Panc1 (cell line): ENCODE data around the gene TRIM3. TPM values are rescaled to one million over a fixed set of nuclear protein-coding genes. Genes with fewer than 3 reads are reported as not detected.

ENCODE experiments used
- ATAC-seq: fragments of 200-7000 bp; cut with Tn5 transposase; 2 replicates; pipeline ENCODE4 v1.9.1; 2020; ENCODE audit warnings: mild to moderate bottlenecking, moderate library complexity
- BruUV-seq: library from RNA; stranded (reverse); fragments of 400-500 nt; replicated peaks from 2 replicates; lab custom pipeline; 2021; lab: Mats Ljungman, UMichigan
- CTCF ChIA-PET: fragments of 300-600 bp; sonication (Branson Sonifier 250); formaldehyde crosslinking; loops from one replicate; lab custom pipeline; 2022; ENCODE audit warnings: antibody characterized with exemption; lab: Charles Lee
- POLR2A ChIA-PET: fragments of 300-600 bp; sonication (Branson Sonifier 250); formaldehyde crosslinking; loops from one replicate; lab custom pipeline; 2022; ENCODE audit warnings: antibody characterized with exemption; lab: Charles Lee
- DNase-seq: peaks from one replicate; pipeline ENCODE4 v3.0.0-alpha.2; 2010; ENCODE audit warnings: low read depth, low spot score
- H3K27ac ChIP-seq: 2 replicates; pipeline ENCODE4 v1.5.1; 2011; ENCODE audit warnings: mild to moderate bottlenecking, low read length, inconsistent platforms
- H3K27me3 ChIP-seq: fragments of 200-500 bp; sonication (Bioruptor generic); 2 replicates; pipeline ENCODE4 v1.6.0; 2014; ENCODE audit warnings: low read length, inconsistent platforms; ENCODE audit not compliant: control insufficient read depth, insufficient read depth
- H3K36me3 ChIP-seq: fragments of 200-500 bp; sonication (Bioruptor generic); 2 replicates; pipeline ENCODE4 v1.5.1; 2014; ENCODE audit warnings: inconsistent platforms, mild to moderate bottlenecking, low read length, moderate library complexity; ENCODE audit not compliant: control insufficient read depth, insufficient read depth
- H3K4me1 ChIP-seq: 2 replicates; pipeline ENCODE4 v1.5.1; 2011; ENCODE audit warnings: inconsistent platforms, mild to moderate bottlenecking, low read length, moderate library complexity; ENCODE audit not compliant: control insufficient read depth, insufficient read depth
- H3K4me3 ChIP-seq, 2 experiments: 2 replicates each; pipeline ENCODE4 v1.5.1; 2011 to 2012; ENCODE audit warnings: low read depth in 2 of 2, low read length in 2 of 2, mild to moderate bottlenecking in 2 of 2, inconsistent platforms in 1 of 2, moderate library complexity in 1 of 2
- H3K9me3 ChIP-seq: fragments of 200-500 bp; sonication (Bioruptor generic); 2 replicates; pipeline ENCODE4 v1.5.1; 2014; ENCODE audit warnings: low read depth, mild to moderate bottlenecking, inconsistent platforms, low read length, moderate library complexity; ENCODE audit not compliant: control insufficient read depth, insufficient read depth
- POLR2AphosphoS5 ChIP-seq: IDR thresholded peaks from 2 replicates; pipeline ENCODE4 v1.6.1; 2012; ENCODE audit warnings: mild to moderate bottlenecking, low read depth, low read length, moderate library complexity
- SIN3A ChIP-seq: IDR thresholded peaks from 2 replicates; pipeline ENCODE4 v1.6.1; 2012; ENCODE audit warnings: low read depth, mild to moderate bottlenecking, low read length, moderate library complexity, borderline replicate concordance; ENCODE audit not compliant: insufficient read depth
- TCF7L2 ChIP-seq: IDR thresholded peaks from 2 replicates; pipeline ENCODE4 v1.6.1; 2011; ENCODE audit warnings: mild to moderate bottlenecking, low read depth, low read length, inconsistent platforms
- in situ Hi-C: cut with HindIII; loops from 2 replicates; pipeline ENCODE4 v1.10.0; 2016; ENCODE audit warnings: low sequenced_read_pairs, low pct_unique_long_range_greater_than_20kb
- intact Hi-C: fragments of 100-400 bp; cut with micrococcal nuclease; formaldehyde crosslinking; loops from one replicate; pipeline ENCODE4 v1.10.0; 2022; ENCODE audit not compliant: unreplicated experiment
- total RNA-seq: library from RNA; stranded (reverse); gene quantifications from one replicate; pipeline ENCODE4 v1.2.1, GENCODE V29; 2021; ENCODE audit not compliant: unreplicated experiment
- TF ChIP-seq, protein P1 (sequence below): fragments of 450-650 bp; IDR thresholded peaks from 2 replicates; pipeline ENCODE4 v1.5.1; 2017; ENCODE audit warnings: mild to moderate bottlenecking
- TF ChIP-seq, protein P2 (sequence below), 2 experiments: IDR thresholded peaks; 2 replicates each; pipeline ENCODE4 v1.6.1; 2011 to 2012; ENCODE audit warnings: low read depth in 2 of 2, control low read depth in 1 of 2, low read length in 1 of 2, mild to moderate bottlenecking in 1 of 2, moderate library complexity in 1 of 2; ENCODE audit not compliant: insufficient read depth in 1 of 2

Gene TRIM3
- total RNA-seq, 1 experiment from 2014 or later, result 35.4 TPM

DNA sequence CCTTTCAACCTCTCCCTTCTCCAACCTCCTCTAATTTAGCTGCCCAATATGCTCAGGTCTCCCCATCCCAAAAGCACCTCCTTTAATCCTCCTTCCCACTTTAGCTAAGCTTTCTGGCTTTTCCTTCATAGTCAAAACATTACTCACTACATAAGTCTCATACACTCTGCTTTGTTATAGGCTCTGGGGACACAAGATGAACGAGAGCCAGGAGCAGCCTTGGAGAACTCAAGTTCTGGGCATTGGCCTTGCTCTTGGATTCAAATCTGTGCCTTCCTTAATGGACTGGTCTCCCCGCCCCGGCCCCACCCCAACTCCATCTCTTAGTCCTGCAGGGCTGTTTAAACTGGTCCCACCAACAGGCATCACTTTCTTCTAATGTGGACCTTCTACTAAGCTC lies 21.5 kb downstream of the TRIM3 start:
- intact Hi-C loops (no loop called here), in situ Hi-C loops (no loop called here)
- no TSS peak for BruUV-seq
- no peak overlapping the region for H3K4me3 ChIP-seq
- POLR2A ChIA-PET, result no interaction called here
- H3K9me3 ChIP-seq, result no peaks in the 10 kb centered on the region
- DNase-seq (no peak), ATAC-seq (no peak)
- H3K36me3 ChIP-seq, result no peaks in the 10 kb centered on the region; the same call in 1 of the 2 replicates
- no peaks in the 10 kb centered on the region for H3K4me1 ChIP-seq
- H3K27ac ChIP-seq, result no peak overlapping the region
- no peak for TF ChIP-seq SIN3A
- TF ChIP-seq POLR2AphosphoS5, result no peak
- TF ChIP-seq, protein P1, sequence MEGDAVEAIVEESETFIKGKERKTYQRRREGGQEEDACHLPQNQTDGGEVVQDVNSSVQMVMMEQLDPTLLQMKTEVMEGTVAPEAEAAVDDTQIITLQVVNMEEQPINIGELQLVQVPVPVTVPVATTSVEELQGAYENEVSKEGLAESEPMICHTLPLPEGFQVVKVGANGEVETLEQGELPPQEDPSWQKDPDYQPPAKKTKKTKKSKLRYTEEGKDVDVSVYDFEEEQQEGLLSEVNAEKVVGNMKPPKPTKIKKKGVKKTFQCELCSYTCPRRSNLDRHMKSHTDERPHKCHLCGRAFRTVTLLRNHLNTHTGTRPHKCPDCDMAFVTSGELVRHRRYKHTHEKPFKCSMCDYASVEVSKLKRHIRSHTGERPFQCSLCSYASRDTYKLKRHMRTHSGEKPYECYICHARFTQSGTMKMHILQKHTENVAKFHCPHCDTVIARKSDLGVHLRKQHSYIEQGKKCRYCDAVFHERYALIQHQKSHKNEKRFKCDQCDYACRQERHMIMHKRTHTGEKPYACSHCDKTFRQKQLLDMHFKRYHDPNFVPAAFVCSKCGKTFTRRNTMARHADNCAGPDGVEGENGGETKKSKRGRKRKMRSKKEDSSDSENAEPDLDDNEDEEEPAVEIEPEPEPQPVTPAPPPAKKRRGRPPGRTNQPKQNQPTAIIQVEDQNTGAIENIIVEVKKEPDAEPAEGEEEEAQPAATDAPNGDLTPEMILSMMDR, result no peak
- TF ChIP-seq TCF7L2, result no peak
- TF ChIP-seq, protein P2, sequence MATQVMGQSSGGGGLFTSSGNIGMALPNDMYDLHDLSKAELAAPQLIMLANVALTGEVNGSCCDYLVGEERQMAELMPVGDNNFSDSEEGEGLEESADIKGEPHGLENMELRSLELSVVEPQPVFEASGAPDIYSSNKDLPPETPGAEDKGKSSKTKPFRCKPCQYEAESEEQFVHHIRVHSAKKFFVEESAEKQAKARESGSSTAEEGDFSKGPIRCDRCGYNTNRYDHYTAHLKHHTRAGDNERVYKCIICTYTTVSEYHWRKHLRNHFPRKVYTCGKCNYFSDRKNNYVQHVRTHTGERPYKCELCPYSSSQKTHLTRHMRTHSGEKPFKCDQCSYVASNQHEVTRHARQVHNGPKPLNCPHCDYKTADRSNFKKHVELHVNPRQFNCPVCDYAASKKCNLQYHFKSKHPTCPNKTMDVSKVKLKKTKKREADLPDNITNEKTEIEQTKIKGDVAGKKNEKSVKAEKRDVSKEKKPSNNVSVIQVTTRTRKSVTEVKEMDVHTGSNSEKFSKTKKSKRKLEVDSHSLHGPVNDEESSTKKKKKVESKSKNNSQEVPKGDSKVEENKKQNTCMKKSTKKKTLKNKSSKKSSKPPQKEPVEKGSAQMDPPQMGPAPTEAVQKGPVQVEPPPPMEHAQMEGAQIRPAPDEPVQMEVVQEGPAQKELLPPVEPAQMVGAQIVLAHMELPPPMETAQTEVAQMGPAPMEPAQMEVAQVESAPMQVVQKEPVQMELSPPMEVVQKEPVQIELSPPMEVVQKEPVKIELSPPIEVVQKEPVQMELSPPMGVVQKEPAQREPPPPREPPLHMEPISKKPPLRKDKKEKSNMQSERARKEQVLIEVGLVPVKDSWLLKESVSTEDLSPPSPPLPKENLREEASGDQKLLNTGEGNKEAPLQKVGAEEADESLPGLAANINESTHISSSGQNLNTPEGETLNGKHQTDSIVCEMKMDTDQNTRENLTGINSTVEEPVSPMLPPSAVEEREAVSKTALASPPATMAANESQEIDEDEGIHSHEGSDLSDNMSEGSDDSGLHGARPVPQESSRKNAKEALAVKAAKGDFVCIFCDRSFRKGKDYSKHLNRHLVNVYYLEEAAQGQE (IDR thresholded peaks at IDR 0.05; ENCODE audit: insufficient read depth in 1 of 2, low read depth in 2 of 2, low read length in 1 of 2), result no peak
- no peaks in the 10 kb centered on the region for H3K27me3 ChIP-seq
- CTCF ChIA-PET, result interaction anchor here (1.0 kb wide), 1 partner anchor 73 kb away, joined by 4 read pairs; no protein-coding TSS in a partner anchor

DNA sequence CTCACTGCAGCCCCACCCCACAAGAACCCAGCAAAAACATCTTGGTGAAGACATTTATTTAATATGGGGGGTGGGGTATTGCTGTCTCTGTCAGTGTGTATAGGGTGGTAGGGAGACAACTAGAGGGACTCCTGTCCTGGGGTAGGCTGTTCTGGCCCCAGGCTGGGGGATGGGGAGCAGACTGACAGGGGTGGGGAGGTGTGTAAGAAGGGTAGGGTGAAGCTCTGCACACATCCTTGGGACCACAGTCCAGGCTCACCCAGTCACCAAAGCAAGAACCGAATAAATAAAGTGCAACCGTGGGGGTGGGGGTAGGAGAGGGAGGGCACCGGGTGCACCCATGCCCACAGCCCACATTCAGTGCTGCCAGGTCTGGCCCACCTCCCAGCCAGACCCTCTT lies 25.2 kb downstream of the TRIM3 start:
- Histone ChIP-seq H3K4me1 (no peaks in the 10 kb centered on the region), H3K9me3 (no peaks in the 10 kb centered on the region), H3K27me3 (no peaks in the 10 kb centered on the region), H3K27ac (no peak overlapping the region), H3K36me3 (no peaks in the 10 kb centered on the region; the same call in 1 of the 2 replicates), H3K4me3 (no peak overlapping the region)
- DNase-seq, result no peak
- ATAC-seq, result no peak
- ChIA-PET POLR2A (no interaction called here), CTCF (interaction anchor here (1.9 kb wide), 1 partner anchor 69 kb away, joined by 6 read pairs; no protein-coding TSS in a partner anchor)
- TF ChIP-seq SIN3A, result no peak
- TF ChIP-seq, protein P1, result no peak
- no peak for TF ChIP-seq POLR2AphosphoS5
- TF ChIP-seq TCF7L2, result no peak
- TF ChIP-seq, protein P2 (IDR thresholded peaks at IDR 0.05; ENCODE audit: insufficient read depth in 1 of 2, low read depth in 2 of 2, low read length in 1 of 2), result no peak
- intact Hi-C loops (no loop called here), in situ Hi-C loops (no loop called here)
- BruUV-seq, result no TSS peak
